Gastrocnemius medialis (tissue), 4 donors: ENCODE results near the gene WNT5A. TPM values are rescaled to one million over a fixed set of nuclear protein-coding genes. Genes with fewer than 3 reads are reported as not detected.

Source experiments
- ATAC-seq, 2 donors: fragments of 150-250 bp; one replicate each; pipeline ENCODE4 v1.9.1; 2016
- DNase-seq, 2 donors: peaks; one replicate each; pipeline ENCODE4 v3.0.0-alpha.2; 2019
- H3K27ac ChIP-seq, 4 donors: fragments of 200-600 bp; sonication (generic); 1 replicate in 1 of 4; 2 replicates in 3 of 4; pipeline ENCODE4 v1.5.1; 2016 to 2018; ENCODE audit warnings: mild to moderate bottlenecking in 2 of 4, moderate library complexity in 1 of 4
- H3K27me3 ChIP-seq, 3 donors: fragments of 200-600 bp; sonication (generic) in 2 of 3; 1 replicate in 1 of 3; 2 replicates in 2 of 3; pipeline versions ENCODE4 v1.5.1 to v1.6.0; 2016 to 2019; ENCODE audit warnings: mild to moderate bottlenecking in 1 of 3, moderate library complexity in 1 of 3
- H3K36me3 ChIP-seq, 2 donors: fragments of 200-600 bp; sonication (generic) in 1 of 2; one replicate each; pipeline ENCODE4 v1.5.1; 2017 to 2018
- H3K4me1 ChIP-seq, 2 donors: fragments of 200-600 bp; sonication (generic) in 1 of 2; one replicate each; pipeline ENCODE4 v1.5.1; 2016 to 2017; ENCODE audit warnings: mild to moderate bottlenecking in 2 of 2
- H3K4me3 ChIP-seq, 4 donors: fragments of 200-600 bp; sonication (generic) in 3 of 4; 1 replicate in 1 of 4; 2 replicates in 3 of 4; pipeline ENCODE4 v1.5.1; 2016 to 2019; ENCODE audit warnings: mild to moderate bottlenecking in 2 of 4
- H3K9me3 ChIP-seq, 3 donors: fragments of 200-600 bp; sonication (generic) in 2 of 3; 1 replicate in 1 of 3; 2 replicates in 2 of 3; pipeline ENCODE4 v1.5.1; 2016 to 2019
- CTCF ChIP-seq, 5 experiments: fragments of 450-650 bp in 3 of 5; fragments of 200-600 bp in 2 of 5; sonication (generic) in 2 of 5; IDR thresholded peaks in 4 of 5; conservative IDR thresholded peaks in 1 of 5; 1 replicate in 4 of 5; 2 replicates in 1 of 5; pipeline ENCODE4 v1.5.1; 2016 to 2019; ENCODE audit warnings: antibody characterized with exemption in 5 of 5, mild to moderate bottlenecking in 3 of 5, moderate library complexity in 3 of 5
- POLR2A ChIP-seq, 2 donors: fragments of 450-650 bp; IDR thresholded peaks; one replicate each; pipeline ENCODE4 v1.6.1; 2017; ENCODE audit warnings: antibody characterized with exemption in 2 of 2, mild to moderate bottlenecking in 2 of 2, moderate library complexity in 2 of 2
- in situ Hi-C, 4 donors: fragments of 200-750 bp; cut with MboI; loops; one replicate each; pipeline versions ENCODE4 v1.15.0 to v1.8.0; 2017; ENCODE audit warnings: low sequenced_read_pairs in 4 of 4
- intact Hi-C: fragments of 100-400 bp; cut with DNase I; formaldehyde crosslinking; loops from one replicate; pipeline ENCODE4 v1.15.1; 2023; ENCODE audit warnings: low total_unique reads
- total RNA-seq, 4 donors: library from RNA; depleted of rRNA; stranded (reverse); fragments of >200 nt; gene quantifications; one replicate each; pipeline versions ENCODE4 v1.1.0 to v1.2.3, GENCODE V29; 2016

WNT5A gene
- total RNA-seq, 4 donors from 2014 or later: 1.6 to 2.9 (median 1.9) TPM

- H3K36me3 ChIP-seq: no peaks in the 10 kb centered on the region
- H3K4me3 ChIP-seq: no peak overlapping the region
- H3K27me3 ChIP-seq: no peaks in the 10 kb centered on the region
- in situ Hi-C loops (no loop called here), intact Hi-C loops (no loop called here)
- ATAC-seq (no peak), DNase-seq (no peak)
- H3K4me1 ChIP-seq: no peaks in the 10 kb centered on the region
- H3K9me3 ChIP-seq: no peaks in the 10 kb centered on the region
- no peak overlapping the region for H3K27ac ChIP-seq
- no peak for TF ChIP-seq POLR2A (IDR thresholded peaks at IDR 0.05)
- no peak for TF ChIP-seq CTCF (IDR thresholded peaks at IDR 0.05 in 4 of 5, conservative IDR thresholded peaks at IDR 0.05 in 1 of 5)
Measured at GRCh38 chr3:55443346-55443745, 43.8 kb downstream of the WNT5A start.

GRCh38 chr3:55442861-55443260, 44.2 kb downstream of the WNT5A start:
- intact Hi-C loops: no loop called here
- Histone ChIP-seq H3K36me3 (no peaks in the 10 kb centered on the region), H3K4me1 (no peaks in the 10 kb centered on the region), H3K27me3 (no peaks in the 10 kb centered on the region), H3K27ac (no peak overlapping the region), H3K9me3 (no peaks in the 10 kb centered on the region), H3K4me3 (no peak overlapping the region)
- TF ChIP-seq CTCF (IDR thresholded peaks at IDR 0.05 in 4 of 5, conservative IDR thresholded peaks at IDR 0.05 in 1 of 5): no peak
- TF ChIP-seq POLR2A (IDR thresholded peaks at IDR 0.05): no peak
- ATAC-seq: no peak
- in situ Hi-C loops: no loop called here
- DNase-seq: no peak

GRCh38 chr3:55441499-55441898, 45.6 kb downstream of the WNT5A start:
- no peak for ATAC-seq
- TF ChIP-seq POLR2A (IDR thresholded peaks at IDR 0.05): no peak
- Histone ChIP-seq H3K4me3 (no peak overlapping the region), H3K9me3 (no peaks in the 10 kb centered on the region), H3K36me3 (no peaks in the 10 kb centered on the region), H3K27ac (no peak overlapping the region), H3K27me3 (no peaks in the 10 kb centered on the region), H3K4me1 (no peaks in the 10 kb centered on the region)
- intact Hi-C loops (no loop called here), in situ Hi-C loops (no loop called here)
- no peak for DNase-seq

- in situ Hi-C loops: no loop called here
- Histone ChIP-seq H3K27me3 (no peaks in the 10 kb centered on the region), H3K9me3 (no peaks in the 10 kb centered on the region), H3K27ac (no peak overlapping the region), H3K36me3 (no peaks in the 10 kb centered on the region), H3K4me3 (no peak overlapping the region), H3K4me1 (no peaks in the 10 kb centered on the region)
- no peak for TF ChIP-seq CTCF (IDR thresholded peaks at IDR 0.05 in 4 of 5, conservative IDR thresholded peaks at IDR 0.05 in 1 of 5)
- no peak for TF ChIP-seq POLR2A (IDR thresholded peaks at IDR 0.05)
- DNase-seq: no peak
- intact Hi-C loops: no loop called here
- ATAC-seq: no peak
Measured at GRCh38 chr3:55440104-55440708, 46.9 kb downstream of the WNT5A start.

- ATAC-seq: no peak
- intact Hi-C loops (no loop called here), in situ Hi-C loops (no loop called here)
- no peak for DNase-seq
- Histone ChIP-seq H3K36me3 (no peaks in the 10 kb centered on the region), H3K4me1 (no peaks in the 10 kb centered on the region), H3K27ac (no peak overlapping the region), H3K4me3 (no peak overlapping the region), H3K9me3 (no peaks in the 10 kb centered on the region), H3K27me3 (no peaks in the 10 kb centered on the region)
- no peak for TF ChIP-seq POLR2A (IDR thresholded peaks at IDR 0.05)
- TF ChIP-seq CTCF (IDR thresholded peaks at IDR 0.05 in 4 of 5, conservative IDR thresholded peaks at IDR 0.05 in 1 of 5): no peak
Measured at GRCh38 chr3:55439657-55440056, 47.4 kb downstream of the WNT5A start.
